H1 (cell line): ENCODE data around the gene EIF4EBP3. TPM values are rescaled to one million over a fixed set of nuclear protein-coding genes. Genes with fewer than 3 reads are reported as not detected.

Experiments
- ASH2L ChIP-seq: fragments of 200-600, 300-600 bp; sonication (generic); IDR thresholded peaks from one replicate; pipeline ENCODE4 v1.7.1; 2017; ENCODE audit warnings: low read length
- BACH1 ChIP-seq: IDR thresholded peaks from 2 replicates; pipeline ENCODE4 v1.6.1; 2012; ENCODE audit warnings: low read length, improper control_type of control experiment
- CBX8 ChIP-seq: fragments of 300-800, 300-1000 bp; sonication (generic); IDR thresholded peaks from 2 replicates; pipeline ENCODE4 v1.7.1; 2016; ENCODE audit warnings: low read depth, low read length, borderline replicate concordance
- CREB1 ChIP-seq: IDR thresholded peaks from 2 replicates; pipeline ENCODE4 v1.6.1; 2012; ENCODE audit warnings: inconsistent platforms
- EGR1 ChIP-seq: IDR thresholded peaks from 2 replicates; pipeline ENCODE4 v1.6.1; 2011; ENCODE audit warnings: low read depth, low read length, borderline replicate concordance
- EP300 ChIP-seq, 2 experiments: IDR thresholded peaks; 1 replicate in 1 of 2; 2 replicates in 1 of 2; pipeline ENCODE4 v1.6.1; 2011 to 2012; ENCODE audit warnings: low read depth in 2 of 2, low read length in 2 of 2, mild to moderate bottlenecking in 2 of 2, borderline replicate concordance in 1 of 2, inconsistent platforms in 1 of 2, moderate library complexity in 1 of 2
- EZH2 ChIP-seq: fragments of 200-600 bp; sonication (generic); IDR thresholded peaks from 2 replicates; pipeline ENCODE4 v1.7.1; 2012; ENCODE audit warnings: low read depth, mild to moderate bottlenecking, moderate library complexity, low read length, inconsistent platforms; ENCODE audit not compliant: severe bottlenecking
- GTF2F1 ChIP-seq: IDR thresholded peaks from 2 replicates; pipeline ENCODE4 v1.6.1; 2012; ENCODE audit warnings: low read depth, low read length, improper control_type of control experiment, borderline replicate concordance
- HDAC2 ChIP-seq, 2 experiments: fragments of 300-600 bp in 1 of 2; sonication (generic) in 1 of 2; IDR thresholded peaks; 2 replicates each; pipeline ENCODE4 v1.6.1; 2011 to 2012; ENCODE audit warnings: low read depth in 2 of 2, low read length in 2 of 2, mild to moderate bottlenecking in 2 of 2, moderate library complexity in 2 of 2, borderline replicate concordance in 1 of 2, inconsistent platforms in 1 of 2
- KDM5A ChIP-seq: fragments of 200-600 bp; IDR thresholded peaks from 2 replicates; pipeline ENCODE4 v1.7.1; 2012; ENCODE audit warnings: mild to moderate bottlenecking, low read length, inconsistent platforms, mixed read lengths
- MAFK ChIP-seq: IDR thresholded peaks from 2 replicates; pipeline ENCODE4 v1.6.1; 2012; ENCODE audit warnings: low read depth, mild to moderate bottlenecking, improper control_type of control experiment, low read length
- NRF1 ChIP-seq: IDR thresholded peaks from 2 replicates; pipeline ENCODE4 v1.6.1; 2011; ENCODE audit warnings: mild to moderate bottlenecking, low read depth, low read length, improper control_type of control experiment
- PHF8 ChIP-seq: fragments of 200-600 bp; sonication (generic); conservative IDR thresholded peaks from 2 replicates; pipeline ENCODE4 v1.7.1; 2012; ENCODE audit warnings: low read depth, mild to moderate bottlenecking, inconsistent platforms, low read length, moderate library complexity
- RXRA ChIP-seq: IDR thresholded peaks from 2 replicates; pipeline ENCODE4 v1.6.1; 2011; ENCODE audit warnings: low read depth, mild to moderate bottlenecking, low read length, moderate library complexity; ENCODE audit not compliant: insufficient read depth
- SIN3A ChIP-seq, 2 experiments: IDR thresholded peaks in 1 of 2; conservative IDR thresholded peaks in 1 of 2; 2 replicates each; pipeline ENCODE4 v1.6.1; 2011 to 2012; ENCODE audit warnings: low read length in 2 of 2, improper control_type of control experiment in 1 of 2, low read depth in 1 of 2, mild to moderate bottlenecking in 1 of 2
- SIX5 ChIP-seq: IDR thresholded peaks from 2 replicates; pipeline ENCODE4 v1.6.1; 2011; ENCODE audit warnings: mild to moderate bottlenecking, low read depth, low read length
- SP2 ChIP-seq: IDR thresholded peaks from 2 replicates; pipeline ENCODE4 v1.6.1; 2012; ENCODE audit warnings: mild to moderate bottlenecking, low read length, inconsistent platforms
- SP4 ChIP-seq: IDR thresholded peaks from 2 replicates; pipeline ENCODE4 v1.6.1; 2012; ENCODE audit warnings: low read length, inconsistent platforms
- TAF1 ChIP-seq: IDR thresholded peaks from 2 replicates; pipeline ENCODE4 v1.6.1; 2011; ENCODE audit warnings: mild to moderate bottlenecking, low read depth, low read length
- TBP ChIP-seq: IDR thresholded peaks from 2 replicates; pipeline ENCODE4 v1.6.1; 2011; ENCODE audit warnings: low read depth, low read length, improper control_type of control experiment
- ZNF274 ChIP-seq: IDR thresholded peaks from 2 replicates; pipeline ENCODE4 v1.7.0; 2012; ENCODE audit warnings: low read length, borderline replicate concordance; ENCODE audit errors: extremely low read depth
- polyA plus RNA-seq, 7 experiments: library from polyadenylated mRNA; depleted of rRNA in 3 of 7; stranded (reverse) in 5 of 7; unstranded in 2 of 7; fragments of >200 nt in 5 of 7; fragments of 200-250 nt in 2 of 7; gene quantifications; 1 replicate in 5 of 7; 2 replicates in 1 of 7; 4 replicates in 1 of 7; pipeline versions ENCODE4 v1.2.1 to v1.2.3, GENCODE V29; 2011 to 2013; ENCODE audit warnings: missing spikeins in 2 of 7, mixed read lengths in 2 of 7
- total RNA-seq: library from RNA; stranded (reverse); fragmentation: NEBNext Ultra II Directional; extraction: Animal tissue kit (Norgen Biotek cat#: 25700); gene quantifications from 2 replicates; pipeline ENCODE4 v1.2.1, GENCODE V29; 2021
- TF ChIP-seq, protein P1 (sequence below): IDR thresholded peaks from 2 replicates; pipeline ENCODE4 v1.6.1; 2012; ENCODE audit warnings: low read length, inconsistent platforms

Gene EIF4EBP3
- total and polyA plus RNA-seq, 2 of the 8 experiments (the other 6 are each of a cell fraction or from before 2014, with no cell fraction given): 11.1 to 11.7 TPM

GRCh38 chr5:140547508-140548299, at the start of gene EIF4EBP3 (continued):
- TF ChIP-seq ZNF274: no peak
- TF ChIP-seq CREB1: peak; percentile 86
- no peak for TF ChIP-seq EZH2
- TF ChIP-seq SP4: peak; percentile 96
- no peak for TF ChIP-seq GTF2F1
- TF ChIP-seq ASH2L: no peak
- TF ChIP-seq, protein P1, sequence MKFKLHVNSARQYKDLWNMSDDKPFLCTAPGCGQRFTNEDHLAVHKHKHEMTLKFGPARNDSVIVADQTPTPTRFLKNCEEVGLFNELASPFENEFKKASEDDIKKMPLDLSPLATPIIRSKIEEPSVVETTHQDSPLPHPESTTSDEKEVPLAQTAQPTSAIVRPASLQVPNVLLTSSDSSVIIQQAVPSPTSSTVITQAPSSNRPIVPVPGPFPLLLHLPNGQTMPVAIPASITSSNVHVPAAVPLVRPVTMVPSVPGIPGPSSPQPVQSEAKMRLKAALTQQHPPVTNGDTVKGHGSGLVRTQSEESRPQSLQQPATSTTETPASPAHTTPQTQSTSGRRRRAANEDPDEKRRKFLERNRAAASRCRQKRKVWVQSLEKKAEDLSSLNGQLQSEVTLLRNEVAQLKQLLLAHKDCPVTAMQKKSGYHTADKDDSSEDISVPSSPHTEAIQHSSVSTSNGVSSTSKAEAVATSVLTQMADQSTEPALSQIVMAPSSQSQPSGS: peak; percentile 54; the same call in 1 of the 2 replicates
- no peak for TF ChIP-seq NRF1
- peak in 1 of 2 experiments; percentile 62; a peak in 1 of 4 replicates for TF ChIP-seq HDAC2 (IDR thresholded peaks at IDR 0.05; ENCODE audit: borderline replicate concordance in 1 of 2, low read depth in 2 of 2, low read length in 2 of 2)
- peak; percentile 55; the same call in 1 of the 2 replicates for TF ChIP-seq PHF8
- TF ChIP-seq TBP: peak; percentile 7
- no peak for TF ChIP-seq KDM5A
- TF ChIP-seq SP2: no peak
- no peak for TF ChIP-seq MAFK
- TF ChIP-seq RXRA: no peak
- no peak for TF ChIP-seq EP300 (IDR thresholded peaks at IDR 0.05; ENCODE audit: borderline replicate concordance in 1 of 2, low read depth in 2 of 2, low read length in 2 of 2)
- no peak for TF ChIP-seq BACH1
- TF ChIP-seq SIX5: no peak
- TF ChIP-seq CBX8: no peak
- no peak for TF ChIP-seq EGR1
- TF ChIP-seq TAF1: peak; percentile 75; the same call in 1 of the 2 replicates
- peak in 1 of 2 experiments; percentile 93; a peak in 2 of 4 replicates for TF ChIP-seq SIN3A (conservative IDR thresholded peaks at IDR 0.05 in 1 of 2, IDR thresholded peaks at IDR 0.05 in 1 of 2; ENCODE audit: low read depth in 1 of 2, low read length in 2 of 2)
